Glutamatergic neuron (in vitro differentiated cells): Measurements from ENCODE around the gene TMED9. TPM values are rescaled to one million over a fixed set of nuclear protein-coding genes. Genes with fewer than 3 reads are reported as not detected.

Experiments used
- DNase-seq: peaks from one replicate; pipeline ENCODE4 v3.0.0; 2022
- H3K27ac Mint-ChIP-seq: one replicate; pipeline ENCODE4 v1.8.0; 2020; ENCODE audit warnings: mild to moderate bottlenecking, mixed read lengths, inconsistent platforms; ENCODE audit not compliant: unreplicated experiment
- H3K27me3 Mint-ChIP-seq: one replicate; pipeline ENCODE4 v1.8.0; 2020; ENCODE audit warnings: mild to moderate bottlenecking, moderate library complexity, mixed read lengths, inconsistent platforms; ENCODE audit not compliant: unreplicated experiment
- H3K36me3 Mint-ChIP-seq: one replicate; pipeline ENCODE4 v1.8.0; 2020; ENCODE audit warnings: mild to moderate bottlenecking, mixed read lengths, inconsistent platforms; ENCODE audit not compliant: unreplicated experiment
- H3K4me1 Mint-ChIP-seq: one replicate; pipeline ENCODE4 v1.8.0; 2020; ENCODE audit warnings: mild to moderate bottlenecking, low read depth, mixed read lengths, inconsistent platforms; ENCODE audit not compliant: unreplicated experiment
- H3K4me3 Mint-ChIP-seq: one replicate; pipeline ENCODE4 v1.8.0; 2020; ENCODE audit warnings: mild to moderate bottlenecking, mixed read lengths, inconsistent platforms; ENCODE audit not compliant: unreplicated experiment
- H3K9me3 Mint-ChIP-seq: one replicate; pipeline ENCODE4 v1.8.0; 2020; ENCODE audit warnings: mild to moderate bottlenecking, moderate library complexity, mixed read lengths, inconsistent platforms; ENCODE audit not compliant: unreplicated experiment
- total RNA-seq: library from RNA; stranded (reverse); fragmentation: NEBNext Ultra II Directional; extraction: Animal tissue kit (Norgen Biotek cat#: 25700); gene quantifications from one replicate; pipeline ENCODE4 v1.2.1, GENCODE V29; 2021; ENCODE audit not compliant: unreplicated experiment
- TF ChIP-seq, protein P1 (sequence below): fragments of 200-600 bp; sonication (generic); IDR thresholded peaks from one replicate; pipeline ENCODE4 v1.5.0; 2021; ENCODE audit not compliant: partially characterized antibody, unreplicated experiment

TMED9 gene
- total RNA-seq, 1 donor from 2014 or later = 94.6 TPM

DNA sequence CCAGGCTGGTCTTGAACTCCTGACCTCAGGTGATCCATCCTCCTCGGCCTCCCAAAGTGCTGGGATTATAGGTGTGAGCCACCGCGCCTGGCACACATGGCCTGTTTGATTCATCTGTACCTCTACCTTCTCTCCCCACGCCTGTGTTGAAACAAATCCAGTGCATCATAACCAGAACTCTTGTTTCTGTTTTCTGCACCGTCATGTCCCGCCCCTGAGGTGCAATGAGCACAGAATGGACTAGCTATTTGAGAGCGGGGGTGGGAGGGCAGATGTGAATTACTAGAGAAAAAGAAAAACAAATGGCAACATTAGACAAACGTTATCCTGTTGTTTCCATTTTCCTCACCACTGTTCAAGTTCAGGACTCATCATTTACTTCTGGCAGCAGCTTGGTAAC is 27.0 kb upstream of the TMED9 start:
- TF ChIP-seq, protein P1, sequence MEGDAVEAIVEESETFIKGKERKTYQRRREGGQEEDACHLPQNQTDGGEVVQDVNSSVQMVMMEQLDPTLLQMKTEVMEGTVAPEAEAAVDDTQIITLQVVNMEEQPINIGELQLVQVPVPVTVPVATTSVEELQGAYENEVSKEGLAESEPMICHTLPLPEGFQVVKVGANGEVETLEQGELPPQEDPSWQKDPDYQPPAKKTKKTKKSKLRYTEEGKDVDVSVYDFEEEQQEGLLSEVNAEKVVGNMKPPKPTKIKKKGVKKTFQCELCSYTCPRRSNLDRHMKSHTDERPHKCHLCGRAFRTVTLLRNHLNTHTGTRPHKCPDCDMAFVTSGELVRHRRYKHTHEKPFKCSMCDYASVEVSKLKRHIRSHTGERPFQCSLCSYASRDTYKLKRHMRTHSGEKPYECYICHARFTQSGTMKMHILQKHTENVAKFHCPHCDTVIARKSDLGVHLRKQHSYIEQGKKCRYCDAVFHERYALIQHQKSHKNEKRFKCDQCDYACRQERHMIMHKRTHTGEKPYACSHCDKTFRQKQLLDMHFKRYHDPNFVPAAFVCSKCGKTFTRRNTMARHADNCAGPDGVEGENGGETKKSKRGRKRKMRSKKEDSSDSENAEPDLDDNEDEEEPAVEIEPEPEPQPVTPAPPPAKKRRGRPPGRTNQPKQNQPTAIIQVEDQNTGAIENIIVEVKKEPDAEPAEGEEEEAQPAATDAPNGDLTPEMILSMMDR = no peak
- H3K4me1 Mint-ChIP-seq = peaks cover 3% of the 10 kb centered on the region
- no peak for DNase-seq
- H3K9me3 Mint-ChIP-seq = peaks cover 6% of the 10 kb centered on the region
- peaks cover 3% of the 10 kb centered on the region for H3K27me3 Mint-ChIP-seq
- H3K27ac Mint-ChIP-seq = no peak overlapping the region
- peaks cover 6% of the 10 kb centered on the region for H3K36me3 Mint-ChIP-seq
- H3K4me3 Mint-ChIP-seq = no peak overlapping the region

DNA sequence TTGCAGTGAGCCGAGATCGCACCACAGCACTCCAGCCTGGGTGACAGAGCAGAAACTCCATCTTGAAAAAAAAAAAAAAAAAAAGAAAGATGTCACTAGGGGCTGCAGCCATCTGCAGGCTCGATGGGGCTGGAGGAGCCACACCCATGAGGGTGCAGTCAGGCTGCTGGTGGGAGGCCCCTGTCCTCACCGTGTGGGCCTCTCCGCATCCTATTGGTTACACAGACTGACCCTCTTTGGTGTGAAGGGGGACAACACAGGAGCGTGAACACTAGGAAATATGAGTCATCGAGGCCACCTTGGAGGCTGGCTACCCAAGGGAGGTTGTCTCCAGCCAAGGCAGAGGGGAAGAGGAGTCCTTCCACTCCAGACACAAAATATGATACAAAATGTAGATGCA is 23.7 kb upstream of the TMED9 start:
- no peaks in the 10 kb centered on the region for H3K36me3 Mint-ChIP-seq
- no peaks in the 10 kb centered on the region for H3K27me3 Mint-ChIP-seq
- peaks cover 3% of the 10 kb centered on the region for H3K4me1 Mint-ChIP-seq
- peak overlapping the region; percentile 68 for H3K4me3 Mint-ChIP-seq
- DNase-seq = no peak
- peak overlapping the region; percentile 34 for H3K27ac Mint-ChIP-seq
- TF ChIP-seq, protein P1 = no peak
- H3K9me3 Mint-ChIP-seq = peaks cover 4% of the 10 kb centered on the region

DNA sequence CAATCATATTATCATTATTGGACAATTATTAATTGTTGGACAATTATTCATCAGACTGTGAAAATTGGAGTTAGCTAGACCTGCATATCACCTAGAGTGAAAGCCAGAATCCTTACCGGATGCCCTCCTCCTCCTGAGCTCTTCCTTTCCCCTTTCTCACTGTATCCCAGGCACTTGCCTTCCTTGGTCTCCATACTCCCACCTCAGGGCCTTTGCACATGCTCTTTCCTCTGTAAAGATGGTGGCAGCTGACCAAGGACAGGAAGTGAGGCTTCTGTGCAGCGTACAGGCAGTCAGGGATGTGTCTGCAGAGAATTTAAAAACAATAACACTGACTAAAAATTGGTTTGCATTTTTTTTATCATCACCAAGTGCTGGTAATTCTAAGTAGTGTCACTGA is 22.1 kb upstream of the TMED9 start:
- Mint-ChIP-seq H3K4me1 (peaks cover 3% of the 10 kb centered on the region), H3K4me3 (no peak overlapping the region), H3K36me3 (no peaks in the 10 kb centered on the region), H3K27me3 (no peaks in the 10 kb centered on the region), H3K9me3 (peaks cover 4% of the 10 kb centered on the region), H3K27ac (no peak overlapping the region)
- DNase-seq = no peak
- TF ChIP-seq, protein P1 = no peak

DNA sequence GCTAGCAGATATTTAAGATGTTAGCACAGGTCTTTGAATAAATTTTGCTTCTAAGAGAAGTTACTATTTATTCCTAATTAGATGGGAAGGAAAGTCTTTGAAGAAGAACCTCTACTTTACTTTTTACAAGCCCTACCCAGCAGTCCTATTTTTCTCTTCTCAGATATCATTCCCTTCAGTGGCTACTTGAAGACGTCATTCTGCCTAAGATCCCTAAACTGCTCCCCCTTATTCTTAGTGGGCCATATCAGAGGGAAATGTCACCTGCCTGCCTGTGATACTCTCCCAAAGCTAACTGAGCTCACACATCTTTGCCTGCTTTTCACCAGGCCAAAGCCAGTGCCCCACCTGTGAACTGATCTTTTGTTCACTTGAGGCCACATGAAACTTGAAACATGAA is 16.5 kb upstream of the TMED9 start:
- H3K36me3 Mint-ChIP-seq = no peaks in the 10 kb centered on the region
- H3K4me3 Mint-ChIP-seq = no peak overlapping the region
- TF ChIP-seq, protein P1 = no peak
- peaks cover 3% of the 10 kb centered on the region for H3K9me3 Mint-ChIP-seq
- peaks cover 5% of the 10 kb centered on the region for H3K27me3 Mint-ChIP-seq
- no peak for DNase-seq
- H3K27ac Mint-ChIP-seq = no peak overlapping the region
- H3K4me1 Mint-ChIP-seq = no peaks in the 10 kb centered on the region

DNA sequence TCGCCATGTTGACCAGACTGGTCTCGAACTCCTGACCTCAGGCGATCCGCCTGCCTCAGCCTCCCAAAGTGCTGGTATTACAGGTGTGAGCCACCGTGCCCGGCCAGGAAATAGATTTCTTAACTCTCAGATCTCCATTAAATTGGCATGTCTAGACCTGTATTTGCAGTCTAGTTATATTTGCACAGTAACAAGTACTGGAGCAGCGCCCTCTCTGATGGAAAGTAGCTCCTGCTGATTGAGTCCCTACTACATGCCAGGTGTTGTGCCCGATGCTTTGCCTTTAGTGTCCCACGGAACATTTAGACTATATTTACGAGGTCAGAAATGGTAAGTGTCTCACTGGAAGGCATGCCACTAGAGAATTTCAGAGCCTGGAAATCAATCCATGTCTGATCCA is 15.8 kb upstream of the TMED9 start:
- no peak overlapping the region for H3K4me3 Mint-ChIP-seq
- peaks cover 3% of the 10 kb centered on the region for H3K9me3 Mint-ChIP-seq
- H3K4me1 Mint-ChIP-seq = no peaks in the 10 kb centered on the region
- no peak overlapping the region for H3K27ac Mint-ChIP-seq
- no peaks in the 10 kb centered on the region for H3K36me3 Mint-ChIP-seq
- no peak for DNase-seq
- H3K27me3 Mint-ChIP-seq = peaks cover 5% of the 10 kb centered on the region
- TF ChIP-seq, protein P1 = no peak
